Right ventricle myocardium inferior (tissue), 1 donor: ENCODE results near the gene SNCA. TPM values are rescaled to one million over a fixed set of nuclear protein-coding genes. Genes with fewer than 3 reads are reported as not detected.

Experiments
- ATAC-seq: fragments of 200-7000 bp; cut with Tn5 transposase; one replicate; pipeline ENCODE4 v1.9.1; 2020; ENCODE audit warnings: mild to moderate bottlenecking, moderate library complexity
- DNase-seq: peaks from one replicate; pipeline ENCODE4 v3.0.0; 2021; ENCODE audit errors: missing footprints
- intact Hi-C: fragments of 100-400 bp; cut with DNase I; formaldehyde crosslinking; loops from one replicate; pipeline ENCODE4 v1.11.0; 2022
- total RNA-seq: library from RNA; stranded (reverse); fragmentation: NEBNext Ultra II Directional; extraction: Animal tissue kit (Norgen Biotek cat#: 25700); gene quantifications from one replicate; pipeline ENCODE4 v1.2.1, GENCODE V29; 2021
- donor health status: DM: no; HTN: yes; CAD: no; lungs with severe emphysema.

SNCA gene
- total RNA-seq, 1 donor from 2014 or later: 3.7 TPM

- intact Hi-C loops: no loop called here
- DNase-seq: no peak
- no peak for ATAC-seq
Measured at GRCh38 chr4:89722517-89722916, 114.4 kb downstream of the SNCA start.

- DNase-seq (no peak), ATAC-seq (no peak)
- intact Hi-C loops: no loop called here
Measured at GRCh38 chr4:89720981-89721380, 116.0 kb downstream of the SNCA start.

DNA sequence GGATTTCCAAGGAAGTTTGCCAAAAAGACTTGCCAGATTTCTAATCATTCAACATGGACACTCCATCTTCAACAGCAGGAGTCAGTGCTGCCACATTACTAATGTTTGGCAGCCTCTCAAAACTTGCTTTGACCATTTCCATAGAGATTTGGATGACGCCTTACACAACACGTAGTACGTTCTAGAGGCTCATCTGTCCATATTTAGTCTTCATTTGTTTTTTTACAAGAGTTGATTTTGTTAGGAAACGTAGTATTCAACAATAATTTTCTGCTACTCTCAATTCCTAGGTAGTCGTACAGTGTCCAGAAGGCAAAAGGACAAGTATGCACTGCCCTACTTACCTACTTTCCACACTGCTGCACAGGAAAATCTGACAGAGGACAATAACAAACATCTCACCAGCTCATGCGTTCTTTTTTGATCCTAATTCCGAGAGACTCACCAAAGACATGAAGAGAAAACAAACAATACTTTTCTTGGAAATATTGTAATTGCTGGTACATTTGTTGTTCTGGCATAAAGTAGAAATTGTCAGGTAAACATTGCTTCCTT is 117.3 kb downstream of the SNCA start:
- ATAC-seq (no peak), DNase-seq (no peak)
- intact Hi-C loops: no loop called here

- ATAC-seq (no peak), DNase-seq (no peak)
- intact Hi-C loops: no loop called here
Measured at GRCh38 chr4:89716893-89717292, 120.1 kb downstream of the SNCA start.

- intact Hi-C loops: no loop called here
- ATAC-seq: no peak
- no peak for DNase-seq
Measured at GRCh38 chr4:89715631-89716030, 121.3 kb downstream of the SNCA start.

DNA sequence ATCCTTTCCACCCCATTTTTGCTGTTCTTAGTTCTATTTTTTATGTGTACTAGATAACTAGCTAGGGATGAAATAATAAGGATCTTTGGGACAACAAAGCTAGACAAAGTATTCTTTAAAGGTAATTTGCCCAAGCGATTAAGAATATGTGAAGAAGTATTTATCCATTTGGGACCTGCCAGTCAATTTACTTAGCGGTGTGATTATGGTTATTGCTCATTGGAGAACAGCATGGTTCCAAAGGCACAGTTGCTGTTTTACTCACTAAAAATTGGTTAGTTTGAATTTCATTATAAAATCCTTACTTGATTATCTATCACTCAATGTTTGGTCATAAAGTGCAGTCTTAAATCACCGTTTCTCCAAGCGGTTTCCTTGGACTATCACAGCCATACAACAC is 124.1 kb downstream of the SNCA start:
- ATAC-seq (no peak), DNase-seq (no peak)
- intact Hi-C loops: no loop called here

DNA sequence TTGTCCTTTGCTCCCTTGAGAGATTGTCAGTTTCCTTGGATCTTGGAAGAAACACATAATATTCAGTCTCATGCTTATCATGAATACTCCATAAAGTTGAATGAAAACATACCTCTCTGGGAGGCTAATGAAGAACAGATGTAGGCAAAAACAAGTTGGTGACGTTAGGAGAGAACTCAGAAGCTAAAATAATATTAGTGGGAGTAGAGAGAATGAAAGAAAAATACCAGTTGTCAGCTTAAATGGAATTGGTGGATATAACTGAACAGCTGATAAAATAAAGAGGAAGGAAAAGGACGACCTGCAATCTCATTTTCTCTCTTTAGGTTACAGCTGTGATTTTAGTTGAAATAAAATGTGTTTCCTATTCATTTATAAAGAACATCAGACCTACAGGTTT is 124.8 kb downstream of the SNCA start:
- no peak for ATAC-seq
- intact Hi-C loops: no loop called here
- no peak for DNase-seq

- ATAC-seq (no peak), DNase-seq (no peak)
- intact Hi-C loops: no loop called here
Measured at GRCh38 chr4:89708903-89709421, 128.0 kb downstream of the SNCA start.

GRCh38 chr4:89707467-89707866 is 129.5 kb downstream of the SNCA start:
- ATAC-seq (no peak), DNase-seq (no peak)
- intact Hi-C loops: no loop called here

DNA sequence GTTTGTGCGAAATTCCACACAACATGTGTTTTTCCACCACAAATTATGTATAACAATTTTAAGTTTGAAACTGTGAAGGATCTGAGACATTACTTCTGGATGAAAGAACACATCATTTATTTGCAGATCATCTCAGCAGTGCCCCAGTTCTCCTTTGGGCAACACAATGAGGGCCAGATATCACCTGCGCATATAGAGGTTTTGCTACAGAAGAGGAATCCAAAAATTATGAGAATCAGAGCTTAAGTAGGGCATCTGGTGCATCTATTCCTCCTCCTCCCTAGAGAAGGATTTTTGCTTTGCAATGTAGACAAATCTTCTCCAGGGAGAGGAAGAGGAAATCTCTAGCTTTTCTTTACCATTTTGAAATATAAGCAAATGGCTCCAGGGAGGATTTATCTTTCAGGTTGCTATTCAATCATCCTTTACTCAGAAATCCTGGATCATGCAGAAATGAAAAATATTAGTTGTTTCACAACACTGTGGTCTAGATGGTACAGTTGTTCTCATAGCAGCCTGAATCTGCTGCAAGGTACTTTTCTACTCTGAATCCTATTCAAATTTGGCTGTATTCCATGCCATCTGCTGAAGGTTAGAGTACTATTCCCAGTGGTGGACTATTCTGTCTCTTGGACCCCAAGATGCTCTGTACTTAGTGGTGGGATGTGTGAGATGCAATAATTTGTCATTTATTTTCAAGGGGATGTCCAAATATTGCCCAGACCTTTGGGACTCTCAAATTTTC is 132.1 kb downstream of the SNCA start:
- DNase-seq (no peak), ATAC-seq (no peak)
- intact Hi-C loops: no loop called here

GRCh38 chr4:89703829-89704590 is 133.0 kb downstream of the SNCA start:
- no peak for ATAC-seq
- DNase-seq: no peak
- intact Hi-C loops: no loop called here

GRCh38 chr4:89700766-89701423 is 136.1 kb downstream of the SNCA start:
- DNase-seq: no peak
- intact Hi-C loops: no loop called here
- ATAC-seq: no peak

DNA sequence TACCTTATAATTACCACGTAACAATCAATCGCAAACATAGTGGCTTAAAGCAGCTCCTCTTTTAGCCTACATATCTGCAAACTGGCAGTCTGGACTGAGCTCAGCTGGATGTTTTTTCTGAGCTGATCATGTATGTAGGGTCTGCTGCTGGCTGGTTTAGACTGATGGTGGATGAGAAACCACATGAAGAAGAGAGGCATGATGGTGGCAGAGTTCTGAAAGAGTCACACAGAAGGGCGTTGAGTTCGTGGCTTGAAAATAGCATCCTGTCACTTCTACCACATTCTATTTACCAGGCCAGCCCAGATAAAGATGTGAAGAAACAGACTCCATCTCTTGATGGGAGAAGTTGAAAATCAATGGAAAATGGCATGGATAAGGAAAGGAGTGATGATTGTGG is 151.3 kb downstream of the SNCA start:
- DNase-seq (no peak), ATAC-seq (no peak)
- intact Hi-C loops: no loop called here

DNA sequence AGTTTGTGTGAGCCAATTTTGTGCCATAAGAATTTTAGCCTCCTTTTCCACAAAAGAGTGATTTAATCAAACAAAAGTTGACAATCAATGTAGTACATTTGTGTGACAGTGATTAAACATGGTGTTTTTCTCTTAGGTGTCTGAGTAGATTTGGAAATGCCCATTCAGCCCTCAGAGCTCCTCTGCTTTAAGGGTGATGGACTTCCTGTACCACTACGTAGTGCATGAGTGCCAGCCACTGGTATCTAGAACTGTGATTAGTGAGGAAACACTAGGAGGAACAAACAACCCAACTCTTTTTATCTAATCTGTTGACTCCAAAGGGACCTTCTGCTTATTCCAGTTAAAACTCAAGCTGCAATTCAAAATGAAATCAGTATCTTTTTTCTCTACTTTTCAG is 151.7 kb downstream of the SNCA start:
- ATAC-seq: no peak
- DNase-seq: no peak
- intact Hi-C loops: no loop called here

DNA sequence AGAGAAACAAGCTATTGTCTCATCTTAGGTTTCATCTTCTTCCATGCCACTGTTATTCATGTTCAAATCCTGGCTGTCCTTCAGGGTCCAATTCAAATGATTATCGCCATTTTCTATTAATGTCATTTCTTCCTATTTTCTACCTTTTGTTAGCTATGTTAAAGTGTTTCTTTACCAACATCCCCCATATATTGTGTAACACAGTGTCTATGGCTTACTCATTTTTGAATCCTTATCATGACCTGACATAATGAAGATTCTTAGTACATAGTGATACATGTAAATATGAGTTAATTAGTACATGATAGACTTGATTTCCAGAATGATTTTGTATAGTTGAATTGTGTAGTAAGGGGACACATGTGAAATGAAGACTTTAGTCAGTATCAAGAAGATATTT is 152.4 kb downstream of the SNCA start:
- ATAC-seq (no peak), DNase-seq (no peak)
- intact Hi-C loops: no loop called here

GRCh38 chr4:89682808-89683207 is 154.2 kb downstream of the SNCA start:
- ATAC-seq (no peak), DNase-seq (no peak)
- intact Hi-C loops: no loop called here

- intact Hi-C loops: no loop called here
- no peak for ATAC-seq
- DNase-seq: no peak
Measured at GRCh38 chr4:89681671-89682070, 155.3 kb downstream of the SNCA start.

- no peak for ATAC-seq
- intact Hi-C loops: no loop called here
- DNase-seq: no peak
Measured at GRCh38 chr4:89681219-89681618, 155.7 kb downstream of the SNCA start.

GRCh38 chr4:89674876-89675459 is 162.0 kb downstream of the SNCA start:
- intact Hi-C loops: no loop called here
- no peak for ATAC-seq
- DNase-seq: no peak
